Prostate gland (tissue), 2 donors: ENCODE measurements around the gene WNK2.

Experiments used
- POLR2A ChIP-seq: fragments of 450-650 bp; IDR thresholded peaks from one replicate; pipeline ENCODE4 v1.6.1; 2016; ENCODE audit warnings: antibody characterized with exemption, mild to moderate bottlenecking
- POLR2AphosphoS5 ChIP-seq: sonication (generic); formaldehyde crosslinking; IDR thresholded peaks from one replicate; pipeline ENCODE4 v1.6.1; 2017; ENCODE audit warnings: antibody characterized with exemption
- TF ChIP-seq, protein P1 (sequence below), 4 experiments: fragments of 200-600 bp in 2 of 4; fragments of 450-650 bp in 2 of 4; sonication (generic) in 2 of 4; IDR thresholded peaks; 1 replicate in 3 of 4; 2 replicates in 1 of 4; pipeline ENCODE4 v1.5.1; 2016 to 2019; ENCODE audit warnings: antibody characterized with exemption in 4 of 4, mild to moderate bottlenecking in 2 of 4, moderate library complexity in 2 of 4

DNA sequence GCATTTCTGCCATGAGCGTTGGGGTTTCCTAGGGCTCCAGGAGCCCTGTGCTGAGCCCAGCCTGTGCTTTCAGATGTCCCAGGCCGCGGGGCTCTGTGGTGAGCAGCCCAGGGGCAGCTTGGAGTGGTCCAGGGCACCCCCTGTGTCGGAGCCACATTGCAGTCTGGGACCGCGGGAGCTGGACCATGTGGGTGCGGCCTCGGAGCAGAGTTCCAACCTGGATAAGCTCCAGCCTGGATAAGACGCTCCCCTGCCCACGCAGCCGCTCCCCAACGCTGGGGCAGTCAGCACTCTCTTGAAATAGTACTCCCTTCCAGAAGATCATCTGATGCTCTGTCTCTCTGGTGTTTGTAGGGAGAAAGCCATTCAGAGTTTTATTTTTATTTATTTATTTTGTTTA is 111.1 kb downstream of the WNK2 start:
- TF ChIP-seq, protein P1, sequence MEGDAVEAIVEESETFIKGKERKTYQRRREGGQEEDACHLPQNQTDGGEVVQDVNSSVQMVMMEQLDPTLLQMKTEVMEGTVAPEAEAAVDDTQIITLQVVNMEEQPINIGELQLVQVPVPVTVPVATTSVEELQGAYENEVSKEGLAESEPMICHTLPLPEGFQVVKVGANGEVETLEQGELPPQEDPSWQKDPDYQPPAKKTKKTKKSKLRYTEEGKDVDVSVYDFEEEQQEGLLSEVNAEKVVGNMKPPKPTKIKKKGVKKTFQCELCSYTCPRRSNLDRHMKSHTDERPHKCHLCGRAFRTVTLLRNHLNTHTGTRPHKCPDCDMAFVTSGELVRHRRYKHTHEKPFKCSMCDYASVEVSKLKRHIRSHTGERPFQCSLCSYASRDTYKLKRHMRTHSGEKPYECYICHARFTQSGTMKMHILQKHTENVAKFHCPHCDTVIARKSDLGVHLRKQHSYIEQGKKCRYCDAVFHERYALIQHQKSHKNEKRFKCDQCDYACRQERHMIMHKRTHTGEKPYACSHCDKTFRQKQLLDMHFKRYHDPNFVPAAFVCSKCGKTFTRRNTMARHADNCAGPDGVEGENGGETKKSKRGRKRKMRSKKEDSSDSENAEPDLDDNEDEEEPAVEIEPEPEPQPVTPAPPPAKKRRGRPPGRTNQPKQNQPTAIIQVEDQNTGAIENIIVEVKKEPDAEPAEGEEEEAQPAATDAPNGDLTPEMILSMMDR (IDR thresholded peaks at IDR 0.05) = no peak
- no peak for TF ChIP-seq POLR2A
- TF ChIP-seq POLR2AphosphoS5 = no peak
